Measurements from ENCODE around the gene PARP12.

Gene PARP12

DNA sequence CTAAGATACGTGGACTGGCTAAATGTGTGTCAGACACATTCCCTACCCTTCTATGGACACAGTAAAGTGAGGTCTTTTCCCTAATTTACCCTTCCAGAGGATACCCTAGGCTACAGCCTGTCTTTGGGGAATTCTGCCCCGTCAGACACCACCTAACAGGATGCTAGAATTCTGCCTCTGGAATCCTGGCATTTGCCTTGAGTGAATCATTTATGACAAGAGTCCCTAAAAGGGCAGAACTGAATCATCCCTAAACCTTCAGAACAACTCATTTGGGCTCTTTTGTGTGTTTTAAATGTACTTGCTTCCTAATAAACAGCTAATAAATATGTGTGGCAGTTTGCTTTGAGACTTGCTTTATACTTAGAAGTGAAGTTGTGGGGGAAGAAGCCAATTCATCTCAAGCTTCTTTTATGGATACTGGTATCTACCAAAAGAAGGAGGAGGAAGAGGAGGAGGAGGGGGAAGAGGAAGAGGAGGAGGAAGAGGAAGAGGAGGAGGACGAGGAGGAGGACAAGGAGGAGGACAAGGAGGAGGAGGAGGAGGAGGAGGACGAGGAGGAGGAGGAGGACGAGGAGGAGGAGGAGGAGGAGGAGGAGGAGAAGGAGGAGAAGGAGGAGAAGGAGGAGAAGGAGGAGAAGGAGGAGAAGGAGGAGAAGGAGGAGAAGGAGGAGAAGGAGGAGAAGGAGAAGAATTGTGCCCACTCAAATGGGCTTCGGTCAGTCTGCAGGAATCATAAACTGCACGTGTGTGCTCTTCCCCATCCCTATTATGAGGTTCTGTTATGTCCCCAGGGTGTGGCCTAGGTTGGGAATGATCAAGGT lies 27.1 kb downstream of the PARP12 start:
- peak; percentile 66 for DNase-seq (ENCODE audit: low spot score)

DNA sequence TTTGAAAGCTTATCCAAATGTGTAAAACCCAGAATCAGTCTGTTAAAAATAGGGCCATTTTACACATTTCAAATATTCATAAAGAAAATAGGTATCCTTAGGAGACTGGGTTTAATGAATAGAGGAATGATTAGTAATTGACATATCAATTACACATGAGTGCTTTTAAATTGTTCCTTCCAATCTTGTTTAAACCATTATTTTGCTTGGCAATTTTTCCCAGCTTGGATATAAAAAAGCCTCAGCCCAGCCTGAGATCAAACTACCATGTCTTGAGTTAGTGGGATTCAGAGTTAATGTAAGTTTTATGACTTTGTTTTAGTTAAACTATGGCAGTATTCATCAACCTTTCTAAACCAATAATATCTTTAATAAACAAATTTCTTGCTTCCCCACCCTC lies 28.3 kb downstream of the PARP12 start:
- DNase-seq (ENCODE audit: low spot score) = no peak

DNA sequence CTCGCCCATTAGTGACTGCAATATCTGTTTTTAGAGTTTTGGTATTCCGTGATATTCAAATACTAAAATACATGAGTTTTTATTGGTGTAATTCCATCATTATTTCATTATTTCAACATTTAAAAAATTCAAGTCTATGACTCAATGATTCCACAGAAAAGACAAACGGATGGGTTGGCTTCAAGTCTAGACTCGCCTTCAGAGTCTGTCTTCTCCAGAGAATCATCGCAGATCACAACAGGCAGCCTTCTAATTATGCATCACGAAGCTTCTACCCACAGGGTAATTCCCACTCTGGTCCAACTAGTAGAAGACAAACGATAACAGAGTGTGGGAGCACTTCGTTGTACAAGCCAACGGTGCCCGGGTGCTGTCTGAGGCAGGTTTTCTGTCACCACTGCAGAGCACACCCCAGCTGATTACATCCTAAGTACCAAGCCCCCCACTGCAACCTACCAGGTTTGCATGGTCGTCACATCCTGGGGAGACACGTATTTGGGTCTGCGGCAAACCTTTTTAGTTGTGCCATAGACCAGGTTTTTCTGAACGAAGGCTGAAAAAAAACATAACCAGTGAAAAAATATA lies 28.9 kb downstream of the PARP12 start:
- no peak for DNase-seq (ENCODE audit: low spot score)

DNA sequence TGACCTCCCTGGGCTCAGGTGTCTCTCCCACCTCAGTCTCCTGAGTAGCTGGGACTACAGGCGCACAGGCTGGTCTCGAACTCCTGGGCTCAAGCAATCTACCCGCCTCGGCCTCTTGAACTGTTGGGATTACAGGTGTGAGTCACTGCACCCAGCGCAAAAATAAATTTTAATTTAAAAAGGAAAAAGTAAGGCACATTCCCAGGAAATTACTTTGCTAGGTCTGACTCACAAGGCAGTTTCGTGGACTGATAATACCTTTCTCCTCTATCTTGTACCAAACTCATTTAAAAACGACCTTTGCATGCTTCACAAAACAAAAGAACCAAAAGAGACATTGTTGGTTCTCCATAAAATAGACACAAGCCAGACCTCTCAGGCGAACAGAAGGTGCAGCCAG lies 29.7 kb downstream of the PARP12 start:
- DNase-seq (ENCODE audit: low spot score) = no peak

DNA sequence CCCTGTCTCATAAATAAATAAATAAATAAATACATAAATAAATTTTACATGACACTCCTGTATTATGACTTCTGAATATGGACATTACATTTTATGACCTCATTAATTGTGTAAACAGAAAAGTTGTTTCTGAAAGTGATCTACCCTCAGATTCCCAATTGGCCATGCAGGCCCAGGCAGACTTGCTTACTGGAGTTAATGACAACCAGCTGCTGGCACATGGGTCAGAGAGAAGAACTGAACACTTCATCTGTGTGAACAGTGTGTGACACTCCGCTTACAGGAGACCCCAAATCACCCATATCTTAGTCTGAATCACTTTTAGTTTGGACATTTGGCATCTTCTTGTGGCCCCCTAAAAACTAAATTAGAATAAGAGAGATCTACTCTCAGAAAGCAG lies 31.4 kb downstream of the PARP12 start:
- DNase-seq (ENCODE audit: low spot score) = no peak

DNA sequence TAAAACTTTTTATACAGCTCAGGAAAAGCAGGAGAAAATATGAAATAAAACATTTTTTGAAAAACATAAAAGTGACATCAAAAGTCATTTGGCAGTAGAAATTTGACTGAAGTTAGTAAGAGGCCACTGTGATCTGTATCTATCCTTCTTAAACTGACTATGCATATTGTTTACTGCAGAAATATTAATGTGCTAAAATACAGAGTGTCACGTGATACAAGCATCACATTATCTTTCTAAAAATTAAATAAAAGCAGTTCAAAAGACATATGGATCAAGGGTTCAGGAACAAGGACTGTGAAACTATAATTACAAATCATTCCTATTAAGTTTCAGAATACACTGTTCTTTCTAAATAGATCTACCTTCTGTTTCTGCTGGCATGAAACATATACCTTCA lies 33.7 kb downstream of the PARP12 start:
- DNase-seq (ENCODE audit: low spot score) = no peak

DNA sequence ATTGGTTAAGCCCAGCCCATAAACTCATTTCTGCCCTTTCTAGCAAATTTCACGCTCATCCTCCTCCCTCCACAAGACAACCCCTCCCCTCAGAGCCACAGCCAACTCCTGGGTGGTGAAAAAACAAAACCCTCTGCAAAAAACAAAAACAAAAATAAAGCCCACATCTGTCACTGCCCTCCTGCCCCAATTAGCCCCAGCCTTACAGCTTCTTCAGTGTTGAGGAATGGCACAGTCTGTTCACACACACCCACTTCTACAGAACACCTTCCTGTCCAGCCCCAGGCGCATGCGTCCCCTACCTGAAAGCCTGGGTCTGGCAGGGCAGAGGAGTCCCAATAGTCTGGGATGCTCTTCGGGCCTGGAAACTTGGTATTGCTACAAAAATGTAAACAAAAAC lies 34.4 kb downstream of the PARP12 start:
- DNase-seq (ENCODE audit: low spot score) = no peak

DNA sequence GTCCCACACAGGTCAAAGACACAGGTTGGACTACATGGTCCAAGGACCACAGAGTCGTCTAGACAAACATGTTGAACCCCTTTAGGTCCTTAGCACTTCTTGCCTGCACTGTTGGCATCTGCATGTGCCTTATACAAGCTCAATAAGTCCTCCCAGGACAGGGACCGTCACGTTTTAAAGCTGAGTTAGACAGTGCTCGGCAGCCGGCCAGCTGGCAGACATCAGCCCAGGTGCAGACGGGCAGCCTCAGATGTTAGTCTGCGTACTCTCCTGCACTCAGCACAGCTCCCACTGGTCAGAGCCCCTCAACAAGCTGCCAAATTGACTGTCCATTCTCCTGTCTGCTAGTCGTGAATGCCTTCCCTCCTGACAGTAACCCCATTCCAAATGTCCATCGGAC lies 34.9 kb downstream of the PARP12 start:
- no peak for DNase-seq (ENCODE audit: low spot score)

DNA sequence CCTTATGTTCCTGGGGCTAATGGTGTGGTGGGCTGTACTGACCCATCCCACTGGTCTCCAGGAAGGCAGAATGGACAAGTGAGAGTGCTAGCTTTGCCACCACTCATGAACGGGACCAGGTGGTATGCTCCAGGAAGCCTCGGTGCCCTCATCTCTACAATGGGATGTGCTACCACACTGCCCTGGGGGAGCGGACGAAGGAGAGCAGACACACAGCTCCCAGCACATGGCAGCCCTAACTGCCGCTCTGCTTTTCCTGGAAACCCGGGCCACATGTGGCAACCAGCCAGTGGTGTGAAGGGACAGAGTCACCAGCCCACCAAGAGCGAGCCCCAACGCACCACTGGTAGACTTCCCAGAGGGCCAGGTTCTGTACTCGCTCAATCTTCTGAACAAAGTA lies 35.8 kb downstream of the PARP12 start:
- DNase-seq (ENCODE audit: low spot score) = no peak

DNA sequence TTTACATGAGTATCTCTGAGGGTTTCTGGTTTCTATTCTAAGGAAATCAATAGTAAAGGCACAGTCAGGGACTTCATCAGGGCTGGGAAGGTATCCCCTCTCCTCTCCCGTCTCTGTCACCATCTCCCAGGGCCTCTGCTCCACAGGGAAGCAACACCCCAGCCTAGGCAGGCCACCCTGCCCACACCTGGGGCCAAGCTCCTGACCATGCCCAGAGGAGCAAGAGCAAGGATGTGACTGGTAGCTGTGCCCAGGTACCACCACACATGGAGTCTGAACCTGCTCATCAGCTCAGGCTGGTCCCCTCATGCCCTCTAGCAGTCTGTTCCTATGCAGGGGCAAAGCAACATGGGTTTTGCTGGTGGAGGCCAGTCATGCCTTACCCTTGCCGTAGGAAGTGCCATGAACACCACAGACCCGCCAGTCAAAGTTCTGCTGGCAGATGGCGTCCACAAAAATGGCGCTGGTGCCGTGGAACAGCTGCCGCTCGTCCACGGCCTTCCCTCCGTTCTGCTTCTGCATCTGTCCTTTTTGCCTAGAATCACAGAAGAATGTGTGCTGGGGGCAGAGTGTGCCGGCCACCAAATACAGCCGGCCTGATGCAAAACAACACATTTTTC lies 36.8 kb downstream of the PARP12 start:
- no peak for DNase-seq (ENCODE audit: low spot score)

DNA sequence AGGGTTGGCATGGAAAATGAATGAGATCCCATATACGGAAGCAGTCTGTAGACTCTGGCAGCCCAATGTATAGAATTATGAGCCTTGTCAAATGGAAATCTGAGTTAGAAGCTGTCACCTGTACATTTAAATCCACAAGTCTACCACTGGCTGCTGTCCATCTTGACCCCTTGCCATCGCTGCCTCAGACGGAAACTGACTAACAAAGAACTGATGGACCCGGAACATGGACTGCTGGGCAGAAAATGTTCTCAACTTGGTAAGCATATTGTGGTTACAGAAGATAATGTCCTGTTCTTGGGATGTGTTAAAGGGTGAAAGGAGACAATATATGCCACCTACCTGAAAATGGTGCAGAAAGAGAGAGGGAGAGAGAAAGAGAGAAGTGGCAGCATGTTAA lies 37.5 kb downstream of the PARP12 start:
- DNase-seq (ENCODE audit: low spot score) = no peak

DNA sequence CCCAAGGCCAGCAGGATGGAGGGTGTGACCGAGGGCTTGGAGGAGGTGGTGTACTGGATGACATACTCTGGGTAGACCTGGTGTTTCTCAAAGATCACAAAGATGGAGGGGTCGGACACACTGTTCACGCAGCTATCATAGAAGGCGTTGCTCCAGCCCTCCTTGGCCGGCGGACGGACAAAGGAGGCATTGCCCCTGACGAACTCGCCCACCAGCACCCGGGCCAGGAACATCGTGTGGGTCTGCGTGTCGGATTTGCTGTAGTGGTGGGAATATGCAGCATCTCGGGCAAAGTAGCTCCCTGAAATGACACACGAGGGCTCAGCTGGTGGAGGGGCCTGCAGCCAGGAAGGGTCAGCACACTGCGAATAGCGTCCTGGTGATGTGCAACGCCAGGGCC lies 38.2 kb downstream of the PARP12 start:
- DNase-seq (ENCODE audit: low spot score) = no peak

DNA sequence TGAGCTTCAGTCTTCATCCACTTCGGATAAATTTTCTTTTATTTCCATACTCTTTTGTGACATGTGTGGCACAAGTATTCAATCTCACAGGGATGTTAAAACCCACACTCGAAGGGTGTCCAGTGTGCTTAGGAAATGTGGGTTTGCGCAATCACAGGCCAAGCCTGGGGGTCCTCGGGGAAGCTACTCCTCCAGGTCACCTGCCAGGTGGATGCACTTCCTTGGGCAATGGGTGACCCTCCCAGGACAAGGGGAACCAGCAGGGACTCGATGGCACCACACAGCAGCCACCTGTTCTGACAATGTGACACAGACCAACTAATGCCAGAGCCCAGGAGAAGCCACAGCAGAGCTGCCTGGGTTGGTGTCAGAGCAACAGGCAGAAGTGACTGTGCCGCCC lies 39.0 kb downstream of the PARP12 start:
- DNase-seq (ENCODE audit: low spot score) = no peak

DNA sequence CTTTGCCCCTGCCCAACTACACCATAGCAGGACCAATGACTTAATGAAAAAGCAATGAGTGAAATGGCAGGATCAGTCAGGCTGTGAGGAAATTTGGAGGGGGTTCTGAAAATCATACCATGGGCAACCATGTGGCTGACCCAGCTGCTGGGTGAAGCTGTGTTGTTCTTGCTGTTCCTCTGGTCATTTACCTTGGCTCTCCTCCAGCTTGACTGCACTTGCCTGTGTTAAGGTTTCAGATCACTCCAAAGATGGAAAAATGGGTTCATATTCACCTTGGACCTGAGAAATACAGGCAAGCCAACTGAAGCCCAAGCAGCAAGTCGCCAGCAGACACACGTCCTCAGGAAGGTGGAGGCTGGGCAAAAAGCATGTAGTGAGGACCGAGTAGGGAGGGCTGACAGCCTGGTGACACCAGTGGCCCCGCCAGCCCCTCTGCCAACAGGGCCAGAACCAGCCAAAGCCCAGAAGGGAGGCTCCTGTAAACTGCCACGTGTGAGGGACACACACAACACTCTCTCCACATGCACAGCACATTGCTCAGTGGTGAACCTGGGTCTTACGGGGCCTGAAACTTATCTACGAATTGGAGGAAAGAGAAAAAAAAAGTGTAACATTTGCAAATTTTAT lies 40.1 kb downstream of the PARP12 start:
- no peak for DNase-seq (ENCODE audit: low spot score)

DNA sequence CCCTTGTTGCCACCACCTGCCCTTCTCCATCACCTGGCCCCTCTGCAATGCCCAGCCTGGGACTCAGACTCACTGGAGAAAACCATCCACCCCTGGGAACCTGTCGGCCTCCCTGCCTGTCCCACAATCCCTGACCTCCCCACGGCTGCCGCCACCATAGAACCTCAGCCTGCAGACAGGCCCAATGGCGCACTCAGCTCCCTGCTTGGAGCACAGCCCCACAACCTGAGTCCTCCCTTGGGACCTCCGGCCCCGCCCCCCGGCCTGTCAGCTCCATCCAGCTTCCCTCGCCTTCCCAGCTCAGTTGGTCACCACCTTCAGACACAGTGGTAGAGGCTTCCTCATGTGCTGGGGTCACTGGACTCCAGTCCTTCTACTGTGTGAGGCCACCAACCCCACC lies 41.1 kb downstream of the PARP12 start:
- no peak for DNase-seq (ENCODE audit: low spot score)

DNA sequence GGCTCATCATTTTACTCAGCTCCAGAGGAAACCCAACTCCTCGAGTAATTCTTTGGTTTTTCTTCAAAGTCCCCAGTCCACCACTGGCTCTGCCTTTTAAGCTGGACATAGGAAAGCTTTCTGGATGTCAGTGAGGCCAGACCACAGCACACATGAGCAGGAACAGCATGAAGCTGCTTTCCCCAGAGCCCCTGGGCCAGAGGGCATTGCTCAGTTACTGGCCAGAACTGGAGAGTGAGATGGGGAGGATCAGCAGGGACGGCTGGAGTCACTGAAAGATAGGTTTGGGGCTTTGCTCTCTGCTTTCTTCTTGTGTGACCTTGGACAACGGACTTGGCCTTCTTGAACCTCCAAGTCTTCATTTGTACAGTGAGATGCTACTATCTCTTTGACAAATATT lies 43.1 kb downstream of the PARP12 start:
- no peak for DNase-seq (ENCODE audit: low spot score)

DNA sequence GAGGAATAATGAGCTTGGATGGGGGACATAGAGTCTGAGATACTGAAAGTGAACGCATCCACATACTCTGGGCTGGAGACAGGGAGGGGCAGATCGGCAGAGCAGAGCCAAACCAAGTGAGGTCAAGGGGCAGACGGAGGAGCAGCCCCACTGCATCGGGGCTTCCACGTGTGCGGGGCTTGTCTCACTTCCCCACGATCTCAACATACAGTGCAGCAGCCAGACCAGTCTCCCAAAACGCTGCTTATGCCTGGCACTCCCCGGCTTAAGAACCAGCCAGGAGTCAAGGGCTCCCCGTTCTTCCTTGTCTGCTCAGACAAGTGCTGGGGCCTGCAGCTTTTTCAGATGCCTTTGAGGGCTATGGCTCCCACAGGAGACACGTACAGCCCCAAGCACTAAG lies 43.6 kb downstream of the PARP12 start:
- DNase-seq (ENCODE audit: low spot score) = no peak

DNA sequence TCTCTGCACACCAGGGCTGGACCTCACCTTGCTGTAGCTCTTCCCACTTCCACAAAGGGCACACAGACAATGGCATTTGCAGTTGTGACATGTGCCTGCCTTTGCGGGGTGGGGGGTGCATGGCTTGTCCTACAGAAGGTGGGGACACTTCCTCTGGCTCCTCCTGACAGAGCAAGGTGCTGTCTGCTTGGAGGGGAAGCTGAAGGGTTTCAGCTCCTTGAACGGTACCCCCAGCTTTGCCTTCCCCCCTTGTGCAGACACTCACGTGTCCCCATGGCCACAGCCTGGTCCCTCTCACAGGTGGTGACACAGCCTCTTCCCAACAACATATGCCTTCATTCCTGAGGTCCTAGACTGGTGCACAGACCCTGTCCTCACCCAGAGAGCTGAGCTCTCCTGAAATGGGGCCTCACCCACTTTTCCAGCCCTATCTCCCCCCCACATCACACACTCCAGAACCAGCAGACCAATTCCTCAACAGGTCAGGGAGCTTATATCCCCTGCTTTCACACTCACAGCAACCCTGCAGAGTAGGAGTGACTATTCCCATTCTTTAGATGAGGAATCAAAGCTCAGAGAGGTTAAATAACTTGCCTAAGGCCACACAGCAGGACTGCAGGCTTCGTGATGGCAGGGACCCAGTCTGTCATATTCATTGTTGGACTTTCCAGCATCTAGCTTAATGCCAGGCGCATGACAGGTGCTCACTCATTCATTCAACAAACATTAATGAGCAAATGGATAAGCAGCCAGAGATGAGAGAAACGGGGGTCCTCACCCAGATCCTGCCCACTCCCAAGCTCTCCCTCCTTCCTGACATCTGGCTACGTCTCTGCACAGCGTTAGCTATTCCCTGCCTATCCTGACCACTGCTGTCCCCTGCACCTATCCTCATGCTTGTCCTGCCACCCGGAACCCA lies 44.4 kb downstream of the PARP12 start:
- DNase-seq (ENCODE audit: low spot score) = no peak

DNA sequence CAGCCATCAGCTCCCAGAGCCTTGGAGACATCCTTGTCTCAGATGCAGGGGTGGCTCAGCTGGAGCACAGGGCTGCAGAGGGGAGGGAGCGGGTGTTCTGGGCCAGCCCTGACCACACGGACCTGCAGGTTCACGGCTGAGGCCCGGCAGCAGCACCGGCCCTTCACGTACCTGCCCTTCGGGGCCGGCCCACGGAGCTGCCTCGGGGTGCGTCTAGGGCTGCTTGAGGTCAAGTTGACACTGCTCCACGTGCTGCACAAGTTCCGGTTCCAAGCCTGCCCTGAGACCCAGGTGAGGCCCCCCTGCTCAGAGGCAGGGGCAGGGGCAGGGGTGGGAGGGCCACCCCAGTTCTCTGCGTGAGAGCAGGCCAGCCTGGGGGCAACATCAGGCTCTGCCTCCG lies 45.2 kb downstream of the PARP12 start:
- DNase-seq (ENCODE audit: low spot score) = no peak

DNA sequence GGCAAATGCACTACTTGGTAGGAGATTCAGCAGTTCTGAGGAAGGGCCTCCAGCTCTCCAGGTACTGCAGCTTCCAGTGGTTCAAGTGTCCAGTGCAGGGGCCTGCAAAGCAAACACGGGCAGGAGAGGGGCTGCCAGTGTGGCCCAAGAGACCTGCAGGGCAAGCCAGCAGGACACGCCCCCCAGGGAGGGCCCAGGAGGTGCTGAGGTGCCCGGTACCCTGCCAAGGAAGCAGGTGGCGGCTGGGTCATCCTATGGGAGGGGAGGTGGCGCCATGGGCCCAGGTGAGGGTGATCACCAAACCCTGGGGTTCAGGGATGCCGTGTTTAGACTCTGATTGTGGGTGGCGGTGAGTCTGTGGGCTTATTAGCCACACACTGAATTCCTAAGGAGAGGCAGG lies 45.7 kb downstream of the PARP12 start:
- no peak for DNase-seq (ENCODE audit: low spot score)

DNA sequence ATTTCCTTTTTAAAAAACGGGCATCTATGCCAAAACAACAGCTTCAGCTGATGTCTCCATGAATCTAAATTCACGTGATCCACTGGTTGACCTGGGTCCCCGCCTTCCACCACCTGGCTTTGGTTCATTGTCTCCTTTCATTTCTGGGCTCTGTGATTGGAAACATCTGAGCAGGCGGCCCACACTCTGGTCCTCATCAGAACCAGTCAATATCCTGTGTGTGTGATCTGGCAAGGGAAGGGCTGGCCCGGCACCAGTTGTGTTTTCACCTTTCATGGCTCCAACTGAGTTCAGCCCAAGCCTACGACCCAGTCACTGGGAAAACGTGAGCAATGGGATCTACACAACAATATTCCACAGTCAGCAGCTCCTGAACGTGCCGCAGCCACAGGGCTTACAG lies 46.2 kb downstream of the PARP12 start:
- no peak for DNase-seq (ENCODE audit: low spot score)

DNA sequence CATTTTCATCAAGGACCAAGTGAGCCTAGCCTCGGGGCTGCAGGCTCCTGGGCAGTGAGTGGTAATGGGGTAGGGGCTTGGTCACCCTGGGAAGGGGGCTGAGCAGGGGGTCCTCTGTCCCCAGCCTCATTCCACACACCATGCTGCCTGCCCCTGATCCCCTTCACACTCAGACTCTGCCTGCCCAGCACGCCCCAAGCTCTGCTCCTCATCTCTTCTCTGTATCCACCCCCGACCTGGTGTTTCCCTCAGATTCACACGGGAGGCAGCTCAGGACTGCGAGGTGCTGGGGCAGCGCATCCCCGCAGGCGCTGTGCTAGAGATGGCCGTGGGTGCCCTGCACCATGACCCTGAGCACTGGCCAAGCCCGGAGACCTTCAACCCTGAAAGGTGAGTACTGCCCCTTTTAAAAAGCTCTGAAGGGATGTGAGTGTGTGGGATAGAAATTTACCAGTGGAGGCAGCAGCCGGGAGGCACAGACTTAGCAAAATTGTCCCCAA lies 47.2 kb downstream of the PARP12 start:
- no peak for DNase-seq (ENCODE audit: low spot score)

Data from kidney tubule cell (primary cell).